Astrocyte (in vitro differentiated cells and primary cell): ENCODE data around the gene DIP2C. TPM values are rescaled to one million over a fixed set of nuclear protein-coding genes. Genes with fewer than 3 reads are reported as not detected.
"Not testable (repeated sequence)": the region's sequence is repeated elsewhere in the genome, so short reads cannot be mapped to it uniquely, and the experiment has no call there.

Source experiments
- DNase-seq: peaks from one replicate; pipeline ENCODE4 v3.0.0-alpha.2; 2010; ENCODE audit warnings: low read depth
- FAIRE-seq: peaks from 2 replicates; lab custom pipeline; 2011; peaks lifted over from hg19 to GRCh38; lab: Jason Lieb, UNC
- H2AFZ ChIP-seq: 2 replicates; pipeline ENCODE4 v1.6.0; 2012; ENCODE audit warnings: low read depth, low read length, inconsistent platforms
- H3K27ac ChIP-seq: 2 replicates; pipeline ENCODE4 v1.5.1; 2011; ENCODE audit warnings: low read depth, low read length, inconsistent platforms
- H3K27me3 ChIP-seq: 2 replicates; pipeline ENCODE4 v1.6.0; 2011; ENCODE audit warnings: low read length, inconsistent platforms; ENCODE audit not compliant: insufficient read depth
- H3K36me3 ChIP-seq: 2 replicates; pipeline ENCODE4 v1.5.1; 2011; ENCODE audit warnings: low read length, inconsistent platforms; ENCODE audit not compliant: insufficient read depth
- H3K4me1 ChIP-seq: 2 replicates; pipeline ENCODE4 v1.5.1; 2011; ENCODE audit warnings: low read length, inconsistent platforms; ENCODE audit not compliant: insufficient read depth
- H3K4me2 ChIP-seq: 2 replicates; pipeline ENCODE4 v1.6.0; 2012; ENCODE audit warnings: low read length, inconsistent platforms
- H3K4me3 ChIP-seq: 2 replicates; pipeline ENCODE4 v1.5.1; 2011; ENCODE audit warnings: low read depth, mild to moderate bottlenecking, low read length, inconsistent platforms; ENCODE audit not compliant: insufficient read depth
- H3K79me2 ChIP-seq: 2 replicates; pipeline ENCODE4 v1.6.0; 2012; ENCODE audit warnings: mild to moderate bottlenecking, low read length, inconsistent platforms; ENCODE audit not compliant: insufficient read depth
- H3K9ac ChIP-seq: 2 replicates; pipeline ENCODE4 v1.6.0; 2012; ENCODE audit warnings: mild to moderate bottlenecking, low read length, inconsistent platforms
- H3K9me3 ChIP-seq: 2 replicates; pipeline ENCODE4 v1.5.1; 2012; ENCODE audit warnings: low read depth, mild to moderate bottlenecking, low read length, inconsistent platforms; ENCODE audit not compliant: insufficient read depth
- H4K20me1 ChIP-seq: 2 replicates; pipeline ENCODE4 v1.6.0; 2012; ENCODE audit warnings: low read length, inconsistent platforms; ENCODE audit not compliant: insufficient read depth
- H3K27ac Mint-ChIP-seq: one replicate; pipeline ENCODE4 v1.8.0; 2021; ENCODE audit warnings: mild to moderate bottlenecking, mixed read lengths; ENCODE audit not compliant: unreplicated experiment
- H3K27me3 Mint-ChIP-seq: one replicate; pipeline ENCODE4 v1.8.0; 2021; ENCODE audit warnings: low read depth, mixed read lengths; ENCODE audit not compliant: unreplicated experiment
- H3K36me3 Mint-ChIP-seq: one replicate; pipeline ENCODE4 v1.8.0; 2021; ENCODE audit warnings: low read depth, mixed read lengths; ENCODE audit not compliant: unreplicated experiment
- H3K4me1 Mint-ChIP-seq: one replicate; pipeline ENCODE4 v1.8.0; 2021; ENCODE audit warnings: low read depth, mixed read lengths; ENCODE audit not compliant: unreplicated experiment
- H3K4me3 Mint-ChIP-seq: one replicate; pipeline ENCODE4 v1.8.0; 2021; ENCODE audit warnings: mild to moderate bottlenecking, moderate library complexity, mixed read lengths; ENCODE audit not compliant: unreplicated experiment
- H3K9me3 Mint-ChIP-seq: one replicate; pipeline ENCODE4 v1.8.0; 2021; ENCODE audit warnings: mild to moderate bottlenecking, mixed read lengths; ENCODE audit not compliant: unreplicated experiment
- CTCF ChIP-seq: IDR thresholded peaks from 2 replicates; pipeline ENCODE4 v1.5.1; 2011; ENCODE audit warnings: low read depth, mild to moderate bottlenecking, inconsistent platforms, low read length, moderate library complexity; ENCODE audit not compliant: insufficient read depth
- EZH2 ChIP-seq: IDR thresholded peaks from 2 replicates; pipeline ENCODE4 v1.6.1; 2012; ENCODE audit warnings: mild to moderate bottlenecking, low read length, inconsistent platforms; ENCODE audit not compliant: insufficient read depth
- total RNA-seq: library from RNA; stranded (reverse); gene quantifications from 2 replicates; pipeline ENCODE4 v1.2.1, GENCODE V29; 2021

The DIP2C gene
- total RNA-seq, 1 donor from 2014 or later: 27.3 TPM

- Histone ChIP-seq H2AFZ (no peak overlapping the region), H3K27ac (no peak overlapping the region), H3K4me3 (no peak overlapping the region), H3K9ac (peak overlapping the region; percentile 5), H3K9me3 (no peaks in the 10 kb centered on the region), H3K79me2 (peaks cover 95% of the 10 kb centered on the region), H3K36me3 (no peaks in the 10 kb centered on the region), H3K4me1 (peaks cover 12% of the 10 kb centered on the region), H4K20me1 (peaks cover 79% of the 10 kb centered on the region), H3K27me3 (no peaks in the 10 kb centered on the region), H3K4me2 (peak overlapping the region; percentile 67)
- Mint-ChIP-seq H3K4me1 (peaks cover 16% of the 10 kb centered on the region), H3K36me3 (peaks cover 6% of the 10 kb centered on the region), H3K27ac (peak overlapping the region; percentile 34), H3K27me3 (no peaks in the 10 kb centered on the region), H3K9me3 (peaks cover 2% of the 10 kb centered on the region), H3K4me3 (no peak overlapping the region)
- DNase-seq (peak; percentile 18), FAIRE-seq (no peak)
- TF ChIP-seq CTCF: no peak
- TF ChIP-seq EZH2: no peak
These were observed 55.9 kb downstream of the DIP2C start for GRCh38 chr10:633279-634245.

GRCh38 chr10:632807-633177 is 56.7 kb downstream of the DIP2C start:
- not testable (repeated sequence) for H3K27me3 Mint-ChIP-seq, H3K27ac ChIP-seq, H2AFZ ChIP-seq, H3K27me3 ChIP-seq, H3K4me2 ChIP-seq, H3K27ac Mint-ChIP-seq, H3K4me3 ChIP-seq, DNase-seq, H3K36me3 Mint-ChIP-seq, H3K9me3 Mint-ChIP-seq, H3K9ac ChIP-seq, H3K36me3 ChIP-seq, H3K9me3 ChIP-seq, FAIRE-seq, H3K4me3 Mint-ChIP-seq
- H4K20me1 ChIP-seq: peaks cover 79% of the 10 kb centered on the region
- H3K4me1 Mint-ChIP-seq: peaks cover 16% of the 10 kb centered on the region
- peaks cover 12% of the 10 kb centered on the region for H3K4me1 ChIP-seq
- H3K79me2 ChIP-seq: peaks cover 95% of the 10 kb centered on the region

- H4K20me1 ChIP-seq: peaks cover 76% of the 10 kb centered on the region
- DNase-seq, FAIRE-seq, H3K4me2 ChIP-seq, H3K9me3 Mint-ChIP-seq, H3K9me3 ChIP-seq, H3K27me3 ChIP-seq, H3K9ac ChIP-seq, H3K36me3 Mint-ChIP-seq, H3K4me3 Mint-ChIP-seq, H3K27me3 Mint-ChIP-seq, H3K36me3 ChIP-seq, H2AFZ ChIP-seq, H3K27ac ChIP-seq, H3K27ac Mint-ChIP-seq, H3K4me3 ChIP-seq: not testable (repeated sequence)
- H3K4me1 Mint-ChIP-seq: peaks cover 14% of the 10 kb centered on the region
- H3K4me1 ChIP-seq: peaks cover 12% of the 10 kb centered on the region
- H3K79me2 ChIP-seq: peaks cover 95% of the 10 kb centered on the region
These were observed 57.2 kb downstream of the DIP2C start for GRCh38 chr10:632155-632806.
